HEK293 (cell line): ENCODE measurements around the gene SH3BP5L.

Experiments
- CTCF ChIA-PET: fragments of 350-600 bp; formaldehyde crosslinking; extraction: SDS; loops from one replicate; lab custom pipeline; 2021; ENCODE audit warnings: antibody characterized with exemption; lab: Yijun Ruan, JAX
- POLR2A ChIA-PET: fragments of 300-600 bp; formaldehyde crosslinking; extraction: SDS; loops from one replicate; lab custom pipeline; 2020; ENCODE audit warnings: antibody characterized with exemption, inconsistent platforms; lab: Yijun Ruan, JAX
- H3K27ac ChIP-seq: fragments of 200-500 bp; sonication (Bioruptor generic); 2 replicates; pipeline ENCODE4 v1.5.1; 2014; ENCODE audit warnings: low read depth, low read length, control low read depth, inconsistent platforms; ENCODE audit errors: extremely low read depth
- H3K36me3 ChIP-seq, 2 experiments: fragments of 200-500 bp in 1 of 2; sonication (Bioruptor generic) in 1 of 2; 1 replicate in 1 of 2; 2 replicates in 1 of 2; pipeline ENCODE4 v1.5.1; 2014 to 2017; ENCODE audit warnings: inconsistent platforms in 2 of 2, low read length in 2 of 2; ENCODE audit not compliant: control insufficient read depth in 2 of 2, insufficient read depth in 1 of 2
- H3K4me1 ChIP-seq: fragments of 200-500 bp; sonication (Bioruptor generic); 2 replicates; pipeline ENCODE4 v1.5.1; 2014; ENCODE audit warnings: mild to moderate bottlenecking, low read length, inconsistent platforms; ENCODE audit not compliant: control insufficient read depth, insufficient read depth
- H3K4me3 ChIP-seq: 2 replicates; pipeline ENCODE4 v1.5.1; 2011; ENCODE audit warnings: low read depth, mild to moderate bottlenecking, control low read depth, low read length, moderate library complexity
- H3K9me3 ChIP-seq: fragments of 200-500 bp; sonication (Bioruptor generic); 2 replicates; pipeline ENCODE4 v1.5.1; 2014; ENCODE audit warnings: low read depth, low read length, inconsistent platforms; ENCODE audit not compliant: control insufficient read depth, insufficient read depth
- GLI2 ChIP-seq: fragments of 450-650 bp; formaldehyde crosslinking; IDR thresholded peaks from 2 replicates; pipeline ENCODE4; 2017; ENCODE audit warnings: missing biosample characterization, missing genetic modification characterization, low read depth, borderline replicate concordance
- HOXD13 ChIP-seq: sonication (generic); formaldehyde crosslinking; IDR thresholded peaks from 2 replicates; pipeline ENCODE4 v1.8.0; 2022; ENCODE audit warnings: missing genetic modification reagents, borderline replicate concordance
- KLF16 ChIP-seq: fragments of 450-650 bp; formaldehyde crosslinking; IDR thresholded peaks from 2 replicates; pipeline ENCODE4 v1.5.1; 2017; ENCODE audit warnings: missing biosample characterization, missing genetic modification characterization
- OVOL3 ChIP-seq: fragments of 450-650 bp; formaldehyde crosslinking; IDR thresholded peaks from 2 replicates; pipeline ENCODE4 v1.5.1; 2016; ENCODE audit warnings: missing biosample characterization, missing genetic modification characterization
- PRDM4 ChIP-seq: fragments of 450-650 bp; formaldehyde crosslinking; IDR thresholded peaks from 2 replicates; pipeline ENCODE4 v1.5.1; 2017; ENCODE audit warnings: missing biosample characterization, missing genetic modification characterization
- SP2 ChIP-seq: fragments of 450-650 bp; formaldehyde crosslinking; IDR thresholded peaks from 2 replicates; pipeline ENCODE4 v1.5.1; 2016; ENCODE audit warnings: missing biosample characterization, missing genetic modification characterization
- WT1 ChIP-seq: fragments of 450-650 bp; formaldehyde crosslinking; IDR thresholded peaks from 2 replicates; pipeline ENCODE4 v1.5.1; 2016; ENCODE audit warnings: missing biosample characterization, missing genetic modification characterization
- ZBTB1 ChIP-seq: fragments of 450-650 bp; formaldehyde crosslinking; IDR thresholded peaks from 2 replicates; pipeline ENCODE4 v1.5.1; 2016; ENCODE audit warnings: missing biosample characterization, missing genetic modification characterization
- ZBTB48 ChIP-seq: fragments of 450-650 bp; formaldehyde crosslinking; IDR thresholded peaks from 2 replicates; pipeline ENCODE4 v1.5.1; 2016; ENCODE audit warnings: missing biosample characterization, missing genetic modification characterization
- ZBTB8A ChIP-seq: fragments of 450-650 bp; formaldehyde crosslinking; IDR thresholded peaks from 2 replicates; pipeline ENCODE4 v1.5.1; 2016; ENCODE audit warnings: missing biosample characterization, missing genetic modification characterization
- ZFP3 ChIP-seq: fragments of 450-650 bp; formaldehyde crosslinking; IDR thresholded peaks from 2 replicates; pipeline ENCODE4 v1.5.1; 2016; ENCODE audit warnings: low read depth, missing biosample characterization, missing genetic modification characterization
- ZFP41 ChIP-seq: fragments of 450-650 bp; formaldehyde crosslinking; IDR thresholded peaks from 2 replicates; pipeline ENCODE4 v1.5.1; 2016; ENCODE audit warnings: missing biosample characterization, missing genetic modification characterization, borderline replicate concordance
- ZNF132 ChIP-seq: fragments of 450-650 bp; formaldehyde crosslinking; IDR thresholded peaks from 2 replicates; pipeline ENCODE4 v1.5.1; 2017; ENCODE audit warnings: missing biosample characterization, missing genetic modification characterization, borderline replicate concordance
- ZNF280C ChIP-seq: fragments of 450-650 bp; formaldehyde crosslinking; IDR thresholded peaks from 2 replicates; pipeline ENCODE4 v1.5.1; 2016; ENCODE audit warnings: missing biosample characterization, missing genetic modification characterization
- ZNF335 ChIP-seq: fragments of 450-650 bp; formaldehyde crosslinking; conservative IDR thresholded peaks from 2 replicates; pipeline ENCODE4 v1.5.1; 2016; ENCODE audit warnings: missing biosample characterization, missing genetic modification characterization
- ZNF354C ChIP-seq: fragments of 450-650 bp; formaldehyde crosslinking; IDR thresholded peaks from 2 replicates; pipeline ENCODE4 v1.5.1; 2016; ENCODE audit warnings: missing biosample characterization, missing genetic modification characterization, low read depth, borderline replicate concordance
- ZNF37A ChIP-seq: fragments of 450-650 bp; IDR thresholded peaks from 2 replicates; pipeline ENCODE4 v1.5.1; 2018; ENCODE audit warnings: missing biosample characterization, missing genetic modification characterization
- ZNF560 ChIP-seq: fragments of 450-650 bp; formaldehyde crosslinking; IDR thresholded peaks from 2 replicates; pipeline ENCODE4 v1.5.1; 2017; ENCODE audit warnings: missing biosample characterization, missing genetic modification characterization, borderline replicate concordance
- ZNF777 ChIP-seq: fragments of 450-650 bp; formaldehyde crosslinking; IDR thresholded peaks from 2 replicates; pipeline ENCODE4 v1.5.1; 2017; ENCODE audit warnings: missing biosample characterization, missing genetic modification characterization, borderline replicate concordance
- ZNF830 ChIP-seq: fragments of 450-650 bp; IDR thresholded peaks from 2 replicates; pipeline ENCODE4 v1.5.0; 2018; ENCODE audit warnings: missing biosample characterization, missing genetic modification characterization, low read depth, mild to moderate bottlenecking, moderate library complexity
- TF ChIP-seq, protein P1 (sequence below): fragments of 450-650 bp; formaldehyde crosslinking; optimal IDR thresholded peaks from 2 replicates; pipeline ENCODE3; 2016; ENCODE audit warnings: missing biosample characterization, mild to moderate bottlenecking, missing genetic modification characterization
- TF ChIP-seq, protein P2 (sequence below): IDR thresholded peaks from 2 replicates; pipeline ENCODE4 v1.6.1; 2011; ENCODE audit warnings: mild to moderate bottlenecking, low read depth, low read length, borderline replicate concordance

Gene SH3BP5L

DNA sequence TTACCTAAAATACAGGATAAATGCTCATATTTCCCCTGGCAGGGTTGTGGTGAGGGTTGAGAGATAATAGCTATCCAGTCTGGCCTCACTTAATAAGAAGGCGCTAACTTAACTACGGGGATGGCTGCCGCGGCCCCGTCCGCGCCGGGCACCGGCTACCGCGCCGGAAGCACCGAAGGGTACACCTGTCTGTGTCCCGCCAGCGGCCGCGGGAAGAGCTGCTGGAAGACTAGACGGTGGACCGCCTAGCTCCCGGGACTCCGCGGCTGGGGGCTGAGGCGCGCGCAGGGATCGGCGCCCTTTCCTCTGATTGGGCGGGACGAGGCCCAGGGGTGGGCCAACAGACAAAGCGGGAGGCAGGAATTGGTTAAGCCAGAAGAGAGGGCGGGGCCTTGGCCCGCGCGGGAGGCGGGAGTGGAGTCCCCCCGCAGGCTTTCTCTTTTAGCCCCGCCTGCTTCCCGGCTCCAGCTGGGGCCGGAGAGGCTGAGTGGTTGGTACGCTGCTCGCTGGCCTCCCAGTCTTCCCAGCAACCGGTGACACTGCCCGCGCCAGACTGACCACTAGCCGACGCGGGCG is 12.2 kb upstream of the SH3BP5L start, which contains the start of gene ZNF672 (continued):
- TF ChIP-seq ZFP41 (tag by site-specific recombination) (no peak), SP2 (tag by site-specific recombination) (peak; percentile 81)
- TF ChIP-seq, protein P1, sequence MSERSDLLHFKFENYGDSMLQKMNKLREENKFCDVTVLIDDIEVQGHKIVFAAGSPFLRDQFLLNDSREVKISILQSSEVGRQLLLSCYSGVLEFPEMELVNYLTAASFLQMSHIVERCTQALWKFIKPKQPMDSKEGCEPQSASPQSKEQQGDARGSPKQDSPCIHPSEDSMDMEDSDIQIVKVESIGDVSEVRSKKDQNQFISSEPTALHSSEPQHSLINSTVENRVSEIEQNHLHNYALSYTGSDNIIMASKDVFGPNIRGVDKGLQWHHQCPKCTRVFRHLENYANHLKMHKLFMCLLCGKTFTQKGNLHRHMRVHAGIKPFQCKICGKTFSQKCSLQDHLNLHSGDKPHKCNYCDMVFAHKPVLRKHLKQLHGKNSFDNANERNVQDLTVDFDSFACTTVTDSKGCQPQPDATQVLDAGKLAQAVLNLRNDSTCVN (tag by site-specific recombination), result peak; percentile 56

DNA sequence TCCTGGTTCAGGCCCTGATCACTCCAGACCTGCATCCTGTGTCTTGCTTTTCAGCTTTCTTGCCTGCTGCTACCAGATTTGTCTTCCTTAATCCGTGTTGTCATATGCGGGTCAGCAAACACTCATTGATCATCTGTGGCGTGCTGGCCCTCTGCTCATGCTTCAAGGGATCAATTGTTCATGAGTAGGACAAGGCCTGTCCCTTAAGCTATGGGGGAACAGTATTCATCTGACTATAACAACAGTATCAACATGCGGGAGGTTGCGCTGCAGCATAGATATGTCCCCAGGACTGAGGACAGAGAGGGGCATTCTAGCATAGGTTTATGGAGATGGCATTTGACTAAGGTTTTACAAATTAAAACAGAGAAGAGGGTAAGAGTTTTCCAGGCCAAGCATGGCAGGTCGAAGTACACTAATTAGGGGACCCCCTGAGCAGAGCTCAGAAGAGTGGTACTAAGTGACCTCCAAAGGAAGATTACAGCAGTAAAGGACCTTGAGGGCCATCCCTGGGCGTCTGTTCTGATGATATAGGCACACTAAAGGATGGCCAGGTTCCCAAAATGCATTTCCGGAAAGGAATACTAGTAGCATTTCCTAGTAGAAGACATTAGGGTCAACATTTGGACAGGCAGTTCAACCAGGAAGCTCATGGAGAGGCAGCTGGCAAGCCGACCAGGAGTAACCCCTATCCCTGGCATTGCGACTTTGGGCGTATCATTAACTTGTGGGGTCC is 11.5 kb upstream of the SH3BP5L start:
- no peaks in the 10 kb centered on the region for H3K9me3 ChIP-seq
- H3K4me3 ChIP-seq, result peak overlapping the region; percentile 36
- POLR2A ChIA-PET, result interaction anchor here (0.8 to 2.4 kb wide), 6 partner anchors 11 to 69 kb away, joined by 3 to 19 read pairs (median 4); partner anchors contain the start of genes PGBD2, SH3BP5L and ZNF692
- H3K4me1 ChIP-seq, result no peaks in the 10 kb centered on the region
- CTCF ChIA-PET, result no interaction called here
- peaks cover 0 to 2% of the 10 kb centered on the region in 2 experiments; a peak in 1 of 3 replicates for H3K36me3 ChIP-seq
- no peak overlapping the region for H3K27ac ChIP-seq
- TF ChIP-seq HOXD13 (CRISPR knock-in tag) (no peak), ZNF335 (tag by site-specific recombination) (no peak), ZNF777 (tag by site-specific recombination) (no peak), ZNF560 (tag by site-specific recombination) (no peak), PRDM4 (tag by site-specific recombination) (no peak), ZNF132 (tag by site-specific recombination) (no peak), ZBTB48 (no peak), ZFP3 (tag by site-specific recombination) (no peak), ZNF280C (tag by site-specific recombination) (no peak), ZNF37A (tag by site-specific recombination) (no peak), ZBTB1 (tag by site-specific recombination) (no peak), OVOL3 (no peak), GLI2 (tag by site-specific recombination) (no peak), ZBTB8A (no peak), ZNF354C (tag by site-specific recombination) (no peak), WT1 (no peak), KLF16 (tag by site-specific recombination) (no peak), ZNF830 (tag by site-specific recombination) (no peak)
- TF ChIP-seq, protein P2, sequence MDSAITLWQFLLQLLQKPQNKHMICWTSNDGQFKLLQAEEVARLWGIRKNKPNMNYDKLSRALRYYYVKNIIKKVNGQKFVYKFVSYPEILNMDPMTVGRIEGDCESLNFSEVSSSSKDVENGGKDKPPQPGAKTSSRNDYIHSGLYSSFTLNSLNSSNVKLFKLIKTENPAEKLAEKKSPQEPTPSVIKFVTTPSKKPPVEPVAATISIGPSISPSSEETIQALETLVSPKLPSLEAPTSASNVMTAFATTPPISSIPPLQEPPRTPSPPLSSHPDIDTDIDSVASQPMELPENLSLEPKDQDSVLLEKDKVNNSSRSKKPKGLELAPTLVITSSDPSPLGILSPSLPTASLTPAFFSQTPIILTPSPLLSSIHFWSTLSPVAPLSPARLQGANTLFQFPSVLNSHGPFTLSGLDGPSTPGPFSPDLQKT, result no peak
- TF ChIP-seq, all 188 proteins: peak for 0
